Activated naive CD4-positive, alpha-beta T cell treated with anti-CD3 and anti-CD28 coated beads, Interleukin-2, amount 50 U/mL, for 24 hours (primary cell): ENCODE results near the gene KIF5A.
"Not testable (repeated sequence)": the region's sequence is repeated elsewhere in the genome, so short reads cannot be mapped to it uniquely, and the experiment has no call there.

Source experiments
- H3K27ac Mint-ChIP-seq: one replicate; pipeline ENCODE4 v1.8.0; 2021; ENCODE audit warnings: mild to moderate bottlenecking, mixed read lengths
- H3K27me3 Mint-ChIP-seq: one replicate; pipeline ENCODE4 v1.8.0; 2021; ENCODE audit warnings: mixed read lengths
- H3K36me3 Mint-ChIP-seq: one replicate; pipeline ENCODE4 v1.8.0; 2021; ENCODE audit warnings: mixed read lengths
- H3K4me1 Mint-ChIP-seq: one replicate; pipeline ENCODE4 v1.8.0; 2021; ENCODE audit warnings: mixed read lengths
- H3K4me3 Mint-ChIP-seq: one replicate; pipeline ENCODE4 v1.8.0; 2021; ENCODE audit warnings: mild to moderate bottlenecking, mixed read lengths
- H3K9me3 Mint-ChIP-seq: one replicate; pipeline ENCODE4 v1.8.0; 2021; ENCODE audit warnings: mixed read lengths

KIF5A gene

DNA sequence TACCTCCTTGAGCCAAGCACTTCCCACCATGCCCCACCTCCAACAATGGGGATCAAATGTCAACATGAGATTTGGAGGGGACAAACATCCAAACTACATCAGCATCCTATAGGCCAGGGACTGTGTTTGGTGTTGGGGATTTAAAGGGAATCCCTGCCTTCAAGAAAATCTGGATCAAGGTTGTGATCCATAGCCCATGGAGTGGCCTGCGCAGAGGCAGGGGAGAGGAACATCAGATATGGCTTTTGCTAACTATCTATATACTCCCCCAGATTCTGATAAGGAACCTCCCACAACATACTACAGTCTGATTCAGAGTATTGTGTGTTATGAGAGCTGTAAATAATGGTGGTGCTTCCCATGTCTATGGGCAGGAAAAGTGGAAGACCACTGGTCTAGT is 5.1 kb downstream of the KIF5A start:
- H3K27me3 Mint-ChIP-seq = peaks cover 2% of the 10 kb centered on the region
- H3K27ac Mint-ChIP-seq = no peak overlapping the region
- H3K9me3 Mint-ChIP-seq = no peaks in the 10 kb centered on the region
- no peaks in the 10 kb centered on the region for H3K36me3 Mint-ChIP-seq
- H3K4me3 Mint-ChIP-seq = no peak overlapping the region
- H3K4me1 Mint-ChIP-seq = peaks cover 9% of the 10 kb centered on the region

DNA sequence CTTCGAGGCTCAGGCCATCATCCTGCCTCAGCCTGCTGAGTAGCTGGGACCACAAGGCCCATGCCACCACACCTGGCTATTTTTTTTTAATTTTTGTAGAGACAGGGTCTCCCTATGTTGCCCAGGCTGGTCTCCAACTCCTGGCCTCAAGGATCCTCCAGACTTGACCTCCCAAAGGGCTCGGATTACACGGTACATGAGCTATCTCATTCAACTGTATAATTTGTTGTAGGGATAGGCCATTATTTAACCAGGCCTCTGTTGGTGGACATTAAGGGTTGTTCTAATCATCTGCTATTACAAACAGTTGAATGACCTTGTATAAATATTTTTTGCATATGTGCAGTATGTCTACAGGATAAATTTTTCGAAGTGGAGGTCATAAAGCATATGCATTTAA is 9.0 kb downstream of the KIF5A start:
- H3K27ac Mint-ChIP-seq = no peak overlapping the region
- no peaks in the 10 kb centered on the region for H3K4me1 Mint-ChIP-seq
- H3K36me3 Mint-ChIP-seq = no peaks in the 10 kb centered on the region
- no peaks in the 10 kb centered on the region for H3K27me3 Mint-ChIP-seq
- H3K9me3 Mint-ChIP-seq = no peaks in the 10 kb centered on the region
- no peak overlapping the region for H3K4me3 Mint-ChIP-seq

DNA sequence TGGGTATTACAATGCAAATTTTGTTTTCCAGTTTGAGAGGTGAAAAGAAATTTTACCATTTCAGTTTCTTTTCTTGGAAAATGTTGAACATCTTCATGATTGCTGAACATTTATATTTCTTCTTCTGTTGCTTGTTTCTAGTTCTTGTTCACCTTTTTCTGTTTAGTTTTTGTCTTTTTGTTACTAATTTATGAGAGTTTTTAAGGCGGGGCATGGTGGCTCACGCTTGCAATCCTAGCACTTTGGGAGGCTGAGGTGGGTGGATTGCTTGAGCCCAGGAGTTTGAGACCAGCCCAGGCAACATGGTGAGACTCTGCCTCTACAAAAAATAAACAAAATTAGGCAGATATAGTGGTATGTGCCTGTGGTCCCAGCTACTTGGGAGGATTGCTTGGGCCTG is 10.7 kb downstream of the KIF5A start:
- no peaks in the 10 kb centered on the region for H3K9me3 Mint-ChIP-seq
- H3K36me3 Mint-ChIP-seq = no peaks in the 10 kb centered on the region
- H3K4me1 Mint-ChIP-seq = no peaks in the 10 kb centered on the region
- H3K27me3 Mint-ChIP-seq = no peaks in the 10 kb centered on the region
- no peak overlapping the region for H3K4me3 Mint-ChIP-seq
- no peak overlapping the region for H3K27ac Mint-ChIP-seq

DNA sequence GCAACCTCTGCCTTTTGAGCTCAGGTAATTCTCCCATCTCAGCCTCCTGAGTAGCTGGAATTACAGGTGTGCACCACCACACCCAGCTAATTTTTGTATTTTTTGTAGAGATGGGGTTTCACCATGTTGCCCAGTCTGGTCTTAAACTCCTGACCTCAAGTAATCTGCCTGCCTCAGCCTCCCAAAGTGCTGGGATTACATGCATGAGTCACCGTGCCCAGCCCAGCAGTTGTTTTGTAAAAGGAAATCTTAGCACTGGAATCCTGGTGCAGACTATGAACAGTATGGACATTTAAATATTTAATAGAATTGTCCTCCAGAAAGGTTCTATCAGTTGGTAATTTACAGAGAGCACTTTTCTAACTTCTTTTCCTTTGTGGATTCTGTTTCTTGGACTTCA is 11.3 kb downstream of the KIF5A start:
- not testable (repeated sequence) for H3K4me3 Mint-ChIP-seq, H3K27me3 Mint-ChIP-seq, H3K27ac Mint-ChIP-seq, H3K9me3 Mint-ChIP-seq, H3K36me3 Mint-ChIP-seq, H3K4me1 Mint-ChIP-seq

DNA sequence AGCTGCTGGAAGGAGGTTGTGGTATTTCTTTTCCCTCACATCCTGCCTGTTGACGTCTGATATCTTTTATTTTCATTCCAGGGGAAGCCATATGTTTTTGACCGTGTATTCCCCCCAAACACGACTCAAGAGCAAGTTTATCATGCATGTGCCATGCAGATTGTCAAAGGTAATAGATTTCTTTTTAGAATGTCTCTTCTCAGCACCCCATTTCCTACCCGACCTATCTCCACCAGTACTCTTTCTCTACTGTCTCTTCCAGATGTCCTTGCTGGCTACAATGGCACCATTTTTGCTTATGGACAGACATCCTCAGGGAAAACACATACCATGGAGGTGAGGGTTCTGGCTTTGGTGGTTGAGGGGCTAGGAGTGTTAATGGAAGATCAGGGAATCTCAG is 13.5 kb downstream of the KIF5A start:
- Mint-ChIP-seq H3K27me3 (peaks cover 1% of the 10 kb centered on the region), H3K27ac (no peak overlapping the region), H3K9me3 (no peaks in the 10 kb centered on the region), H3K4me3 (no peak overlapping the region), H3K4me1 (no peaks in the 10 kb centered on the region), H3K36me3 (no peaks in the 10 kb centered on the region)

DNA sequence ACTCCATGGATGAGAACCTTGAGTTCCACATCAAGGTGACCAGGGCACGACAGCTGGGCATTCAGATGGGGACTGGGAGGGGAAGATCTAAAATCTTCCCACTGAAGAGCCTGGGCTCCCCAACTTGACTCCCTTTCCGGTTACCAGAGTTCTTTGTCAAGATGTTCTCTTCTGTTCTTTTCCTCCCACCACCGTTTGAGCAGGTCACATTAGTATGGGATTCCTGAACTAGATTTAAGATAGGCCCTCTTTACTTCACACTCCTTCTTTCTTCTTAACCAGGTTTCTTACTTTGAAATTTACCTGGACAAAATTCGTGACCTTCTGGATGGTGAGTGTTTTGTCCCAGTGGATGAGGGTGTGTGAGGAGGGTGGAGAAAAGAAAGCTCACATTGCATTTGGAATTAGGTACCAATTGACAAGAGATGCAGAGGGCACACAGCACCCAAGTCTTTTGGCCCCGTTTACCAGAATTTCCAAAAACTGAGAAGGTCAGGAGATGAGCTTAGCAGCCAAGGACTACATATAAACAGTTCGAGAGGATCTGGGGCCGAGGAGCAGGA is 14.4 kb downstream of the KIF5A start:
- Mint-ChIP-seq H3K27ac (no peak overlapping the region), H3K4me1 (no peaks in the 10 kb centered on the region), H3K4me3 (no peak overlapping the region), H3K36me3 (no peaks in the 10 kb centered on the region), H3K27me3 (peaks cover 1% of the 10 kb centered on the region), H3K9me3 (no peaks in the 10 kb centered on the region)

DNA sequence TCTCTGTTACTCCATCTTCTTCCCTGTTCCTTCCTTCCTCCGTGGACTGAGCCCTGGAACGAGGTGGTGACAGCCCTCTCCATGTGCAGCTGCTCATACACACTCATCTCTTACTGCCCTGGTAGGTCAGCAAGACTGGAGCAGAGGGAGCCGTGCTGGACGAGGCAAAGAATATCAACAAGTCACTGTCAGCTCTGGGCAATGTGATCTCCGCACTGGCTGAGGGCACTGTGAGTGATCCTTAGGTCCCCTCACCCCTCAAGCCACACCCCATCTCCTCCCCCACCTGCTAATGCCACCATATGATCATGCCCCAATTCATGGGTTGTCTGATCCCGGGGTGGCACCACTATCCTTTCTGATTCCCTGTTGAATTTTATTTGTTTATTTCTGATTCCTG is 19.0 kb downstream of the KIF5A start:
- peaks cover 1% of the 10 kb centered on the region for H3K27me3 Mint-ChIP-seq
- H3K36me3 Mint-ChIP-seq = no peaks in the 10 kb centered on the region
- no peak overlapping the region for H3K4me3 Mint-ChIP-seq
- H3K27ac Mint-ChIP-seq = no peak overlapping the region
- H3K9me3 Mint-ChIP-seq = no peaks in the 10 kb centered on the region
- no peaks in the 10 kb centered on the region for H3K4me1 Mint-ChIP-seq

DNA sequence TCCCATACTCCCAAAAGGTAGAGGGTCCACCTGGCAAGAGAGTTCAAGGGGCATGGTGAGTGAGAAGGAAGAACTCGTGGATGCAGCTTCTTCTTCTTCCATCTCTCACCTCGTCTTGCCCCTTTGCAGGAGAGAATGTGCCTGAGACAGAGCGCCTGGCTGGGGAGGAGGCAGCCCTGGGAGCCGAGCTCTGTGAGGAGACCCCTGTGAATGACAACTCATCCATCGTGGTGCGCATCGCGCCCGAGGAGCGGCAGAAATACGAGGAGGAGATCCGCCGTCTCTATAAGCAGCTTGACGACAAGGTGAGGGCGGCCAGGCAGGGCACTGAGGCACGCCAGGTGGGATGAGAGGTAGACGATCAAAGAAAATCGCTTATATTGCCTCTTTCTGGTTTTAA is 20.0 kb downstream of the KIF5A start:
- Mint-ChIP-seq H3K27me3 (peaks cover 1% of the 10 kb centered on the region), H3K4me3 (no peak overlapping the region), H3K4me1 (no peaks in the 10 kb centered on the region), H3K27ac (no peak overlapping the region), H3K9me3 (no peaks in the 10 kb centered on the region), H3K36me3 (no peaks in the 10 kb centered on the region)

DNA sequence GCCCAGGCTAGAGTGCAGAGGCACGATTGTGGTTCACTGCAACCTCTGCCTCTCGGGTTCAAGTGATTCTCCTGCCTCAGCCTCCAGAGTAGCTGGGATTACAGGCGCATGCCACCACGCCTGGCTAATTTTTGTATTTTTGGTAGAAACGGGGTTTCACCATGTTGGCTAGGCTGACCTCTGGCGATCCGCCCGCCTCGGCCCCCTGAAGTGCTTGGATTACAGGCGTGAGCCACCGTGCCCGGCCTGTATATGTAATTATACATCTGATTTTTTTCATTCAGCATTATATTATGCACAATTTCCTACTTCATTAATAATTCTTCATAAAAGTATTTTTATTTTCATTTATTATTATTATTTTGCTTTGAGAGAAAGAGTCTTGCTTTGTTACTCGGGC is 20.6 kb downstream of the KIF5A start:
- not testable (repeated sequence) for H3K4me3 Mint-ChIP-seq, H3K4me1 Mint-ChIP-seq, H3K27ac Mint-ChIP-seq, H3K27me3 Mint-ChIP-seq, H3K36me3 Mint-ChIP-seq, H3K9me3 Mint-ChIP-seq

DNA sequence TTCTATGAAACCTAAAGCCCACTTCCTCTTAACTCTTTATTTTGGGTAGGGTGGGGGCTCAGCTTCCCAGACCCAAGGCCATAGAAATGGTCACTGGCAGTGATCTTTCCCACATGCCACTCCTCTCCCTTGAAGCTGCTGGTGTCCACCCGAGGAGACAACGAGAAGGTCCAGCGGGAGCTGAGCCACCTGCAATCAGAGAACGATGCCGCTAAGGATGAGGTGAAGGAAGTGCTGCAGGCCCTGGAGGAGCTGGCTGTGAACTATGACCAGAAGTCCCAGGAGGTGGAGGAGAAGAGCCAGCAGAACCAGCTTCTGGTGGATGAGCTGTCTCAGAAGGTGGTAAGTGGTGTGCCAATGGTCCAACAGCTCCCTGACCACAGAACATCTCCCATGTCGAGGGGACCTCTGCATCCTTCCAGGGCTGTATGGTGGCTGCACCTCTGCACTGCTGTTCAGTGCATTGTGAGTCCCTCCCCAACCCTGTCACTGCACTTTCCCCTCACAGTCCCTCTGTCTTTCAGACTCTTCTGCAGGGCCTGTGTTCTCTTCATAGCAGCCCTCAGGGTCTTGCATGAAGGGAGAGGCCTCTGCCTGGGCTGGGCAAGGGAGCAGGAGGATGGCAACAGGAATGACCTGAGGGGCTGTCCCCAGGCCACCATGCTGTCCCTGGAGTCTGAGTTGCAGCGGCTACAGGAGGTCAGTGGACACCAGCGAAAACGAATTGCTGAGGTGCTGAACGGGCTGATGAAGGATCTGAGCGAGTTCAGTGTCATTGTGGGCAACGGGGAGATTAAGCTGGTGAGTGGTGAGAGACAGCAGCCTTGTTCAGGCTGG is 22.3 kb downstream of the KIF5A start:
- Mint-ChIP-seq H3K9me3 (no peaks in the 10 kb centered on the region), H3K27ac (no peak overlapping the region), H3K4me1 (no peaks in the 10 kb centered on the region), H3K36me3 (no peaks in the 10 kb centered on the region), H3K27me3 (peaks cover 1% of the 10 kb centered on the region), H3K4me3 (no peak overlapping the region)

DNA sequence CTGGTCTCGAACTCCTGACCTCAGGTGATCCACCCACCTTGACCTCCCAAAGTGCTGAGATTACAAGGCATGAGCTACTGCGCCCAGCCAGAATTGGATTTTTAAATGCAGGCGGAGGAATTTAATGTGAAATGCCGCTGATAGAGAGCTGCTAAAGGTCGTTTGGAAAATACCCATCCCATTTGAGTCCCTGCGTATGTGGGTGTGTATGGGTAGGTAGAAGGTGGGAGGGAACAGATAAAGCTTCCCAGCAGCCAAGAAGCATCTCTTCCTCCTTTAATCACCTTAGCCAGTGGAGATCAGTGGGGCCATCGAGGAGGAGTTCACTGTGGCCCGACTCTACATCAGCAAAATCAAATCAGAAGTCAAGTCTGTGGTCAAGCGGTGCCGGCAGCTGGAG is 25.0 kb downstream of the KIF5A start:
- H3K27ac Mint-ChIP-seq = no peak overlapping the region
- H3K4me3 Mint-ChIP-seq = no peak overlapping the region
- no peaks in the 10 kb centered on the region for H3K4me1 Mint-ChIP-seq
- H3K36me3 Mint-ChIP-seq = no peaks in the 10 kb centered on the region
- H3K9me3 Mint-ChIP-seq = no peaks in the 10 kb centered on the region
- H3K27me3 Mint-ChIP-seq = no peaks in the 10 kb centered on the region

DNA sequence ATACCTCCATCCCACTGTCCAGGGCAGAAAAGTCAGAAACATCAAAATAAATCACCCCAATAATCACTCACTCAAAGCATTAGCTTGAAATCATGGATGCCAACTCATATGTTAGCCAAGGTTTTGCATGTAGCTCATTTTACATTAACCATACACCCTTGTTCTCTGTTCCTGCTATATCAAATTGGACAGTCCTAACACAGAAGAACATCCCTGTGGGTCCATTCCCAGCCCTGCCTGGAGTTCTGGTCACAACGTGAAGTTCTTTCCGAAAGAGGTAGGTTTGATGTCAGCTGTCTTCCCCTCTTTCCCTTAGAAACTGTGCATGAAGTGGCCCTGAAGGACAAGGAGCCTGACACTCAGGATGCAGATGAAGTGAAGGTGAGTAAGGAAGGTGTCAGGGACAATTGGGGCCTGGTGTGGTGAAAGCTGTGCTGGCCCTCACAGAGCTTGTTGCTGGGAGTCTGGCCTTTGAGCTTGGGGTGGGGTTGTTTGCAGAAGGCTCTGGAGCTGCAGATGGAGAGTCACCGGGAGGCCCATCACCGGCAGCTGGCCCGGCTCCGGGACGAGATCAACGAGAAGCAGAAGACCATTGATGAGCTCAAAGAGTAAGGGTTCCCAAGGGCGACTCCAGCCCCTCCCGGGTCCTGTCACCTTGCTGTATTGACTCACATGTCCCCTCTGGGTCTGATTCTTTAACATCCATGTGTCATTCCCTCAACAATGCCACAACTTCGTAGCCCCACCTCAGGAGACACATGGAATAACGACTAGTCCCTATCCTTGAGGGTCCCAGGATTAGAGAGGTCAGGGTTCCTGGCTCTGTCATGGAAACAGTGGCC is 26.1 kb downstream of the KIF5A start:
- Mint-ChIP-seq H3K4me1 (no peaks in the 10 kb centered on the region), H3K9me3 (no peaks in the 10 kb centered on the region), H3K4me3 (no peak overlapping the region), H3K36me3 (no peaks in the 10 kb centered on the region), H3K27me3 (no peaks in the 10 kb centered on the region), H3K27ac (no peak overlapping the region)

DNA sequence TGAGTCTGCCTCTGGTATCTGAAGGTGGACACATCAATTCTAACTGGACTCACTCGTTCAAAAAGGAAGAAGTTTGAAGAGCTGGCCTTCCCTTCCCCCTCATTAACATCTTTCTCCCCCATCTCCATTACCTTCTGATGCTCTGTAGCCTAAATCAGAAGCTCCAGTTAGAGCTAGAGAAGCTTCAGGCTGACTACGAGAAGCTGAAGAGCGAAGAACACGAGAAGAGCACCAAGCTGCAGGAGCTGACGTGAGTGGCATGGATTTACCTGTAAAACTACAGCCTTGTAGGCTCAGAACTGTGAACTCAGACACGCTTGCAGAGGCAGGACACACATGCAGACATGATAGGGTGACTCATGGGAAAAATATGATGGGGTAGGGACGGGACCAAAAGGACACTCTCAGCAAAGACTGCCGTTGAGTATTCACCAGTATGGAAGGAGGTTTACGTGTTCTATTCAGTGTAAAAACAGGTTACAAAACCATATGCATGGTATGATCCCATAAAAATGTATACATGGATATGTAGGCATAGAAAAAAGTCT is 26.8 kb downstream of the KIF5A start:
- no peaks in the 10 kb centered on the region for H3K9me3 Mint-ChIP-seq
- H3K36me3 Mint-ChIP-seq = no peaks in the 10 kb centered on the region
- H3K4me3 Mint-ChIP-seq = no peak overlapping the region
- no peaks in the 10 kb centered on the region for H3K27me3 Mint-ChIP-seq
- no peaks in the 10 kb centered on the region for H3K4me1 Mint-ChIP-seq
- no peak overlapping the region for H3K27ac Mint-ChIP-seq

DNA sequence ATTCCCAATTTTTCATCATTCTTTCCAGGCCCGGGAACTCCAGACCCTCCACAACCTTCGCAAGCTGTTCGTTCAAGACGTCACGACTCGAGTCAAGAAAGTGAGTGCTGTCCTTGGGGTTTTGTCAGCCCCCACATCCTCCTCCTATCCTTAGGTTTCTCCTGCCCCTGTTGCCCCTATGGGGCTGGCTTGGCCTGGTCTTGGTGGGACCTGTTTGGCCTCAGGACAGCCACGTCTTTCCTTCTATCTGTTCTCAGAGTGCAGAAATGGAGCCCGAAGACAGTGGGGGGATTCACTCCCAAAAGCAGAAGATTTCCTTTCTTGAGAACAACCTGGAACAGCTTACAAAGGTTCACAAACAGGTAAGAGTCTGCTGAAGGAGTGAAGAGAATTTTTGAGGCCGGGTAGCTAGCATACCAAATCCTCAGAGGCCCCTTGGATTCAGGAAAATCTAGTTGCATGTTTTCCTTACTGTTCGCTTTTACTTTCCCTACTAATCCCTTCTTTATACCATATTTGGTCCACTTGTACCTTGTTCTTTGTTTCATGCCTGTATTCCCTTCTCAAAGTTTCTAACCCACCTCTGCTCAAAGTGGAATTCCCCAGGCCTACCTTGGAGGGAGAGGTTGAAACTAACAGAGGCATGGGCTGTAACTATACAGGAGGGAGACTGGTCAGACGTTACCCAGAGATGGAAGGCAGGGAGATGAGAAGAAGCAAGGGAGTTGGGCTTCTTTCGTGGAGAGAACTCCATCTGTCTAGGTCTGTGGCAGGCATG is 28.3 kb downstream of the KIF5A start:
- peaks cover under 1% of the 10 kb centered on the region for H3K27me3 Mint-ChIP-seq
- H3K27ac Mint-ChIP-seq = no peak overlapping the region
- H3K4me3 Mint-ChIP-seq = no peak overlapping the region
- H3K4me1 Mint-ChIP-seq = peaks cover 2% of the 10 kb centered on the region
- H3K9me3 Mint-ChIP-seq = no peaks in the 10 kb centered on the region
- H3K36me3 Mint-ChIP-seq = no peaks in the 10 kb centered on the region

DNA sequence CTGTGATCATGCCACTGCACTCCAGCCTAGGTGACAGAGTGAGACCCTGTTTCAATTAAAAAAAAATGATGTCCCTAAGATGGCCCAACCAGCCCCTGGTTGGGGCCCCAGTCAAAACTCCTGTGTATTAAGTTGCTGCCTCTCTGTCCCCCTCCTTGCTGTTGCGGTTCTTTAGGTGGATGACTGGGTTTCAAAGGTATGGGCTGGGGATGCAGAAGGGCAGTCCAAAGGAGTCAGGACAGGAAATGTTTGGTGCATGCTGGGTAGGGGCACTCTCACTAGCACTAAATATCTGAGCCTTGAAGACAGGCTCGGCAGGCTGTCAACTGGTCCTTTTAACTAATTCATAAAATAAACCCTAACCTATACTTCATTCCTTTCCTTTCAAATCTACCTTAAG is 29.2 kb downstream of the KIF5A start:
- Mint-ChIP-seq H3K36me3 (no peaks in the 10 kb centered on the region), H3K27me3 (peaks cover 4% of the 10 kb centered on the region), H3K9me3 (no peaks in the 10 kb centered on the region), H3K4me1 (peaks cover 5% of the 10 kb centered on the region), H3K27ac (no peak overlapping the region), H3K4me3 (no peak overlapping the region)
